ENCODE measurements around the gene RUBCNL. TPM values are rescaled to one million over a fixed set of nuclear protein-coding genes. Genes with fewer than 3 reads are reported as not detected.
A peak's percentile ranks its signal among the peaks of the same experiment; 100 is the strongest.

RUBCNL gene
- total RNA-seq, 4 donors from 2014 or later = 0.48 to 0.85 (median 0.76) TPM; not detected in 1

- Histone ChIP-seq H3K9me3 (no peaks in the 10 kb centered on the region), H3K36me3 (no peaks in the 10 kb centered on the region), H3K27ac (no peak overlapping the region), H3K4me1 (no peaks in the 10 kb centered on the region), H3K4me3 (no peak overlapping the region), H3K27me3 (no peaks in the 10 kb centered on the region)
- intact Hi-C loops (cut with DNase I) = no loop called here
- TF ChIP-seq CTCF (IDR thresholded peaks at IDR 0.05) (no peak), POLR2A (IDR thresholded peaks at IDR 0.05) (no peak)
- DNase-seq = no peak
- WGBS, 2 donors = 34 to 55% methylated on average over 3 of the region's 3 CpGs
Observed at GRCh38 chr13:46342538-46342937, 44.5 kb downstream of the RUBCNL start.

- peak overlapping the region in 1 of 4 donors; percentile 31 for H3K27ac ChIP-seq
Observed at GRCh38 chr13:46341112-46341711, 45.8 kb downstream of the RUBCNL start.

GRCh38 chr13:46340631-46341111 lies 46.4 kb downstream of the RUBCNL start:
- no peak overlapping the region for H3K4me3 ChIP-seq
- H3K27ac ChIP-seq = peak overlapping the region in 1 of 4 donors; percentile 31
- no peaks in the 10 kb centered on the region for H3K4me1 ChIP-seq
- 93 to 100% methylated on average over 2 of the region's 3 CpGs for WGBS, 2 donors
- no peaks in the 10 kb centered on the region for H3K36me3 ChIP-seq
- no peaks in the 10 kb centered on the region for H3K9me3 ChIP-seq
- TF ChIP-seq POLR2A (IDR thresholded peaks at IDR 0.05) (no peak), CTCF (IDR thresholded peaks at IDR 0.05) (no peak)
- DNase-seq = no peak
- H3K27me3 ChIP-seq = no peaks in the 10 kb centered on the region
- intact Hi-C loops (cut with DNase I) = no loop called here

More at GRCh38 chr13:46341112-46341711, 45.8 kb downstream of the RUBCNL start:
- WGBS, 2 donors = 56 to 58% methylated on average over 1 of the region's 1 CpG
- intact Hi-C loops (cut with DNase I) = no loop called here
- Histone ChIP-seq H3K4me3 (no peak overlapping the region), H3K9me3 (no peaks in the 10 kb centered on the region), H3K4me1 (no peaks in the 10 kb centered on the region), H3K27me3 (no peaks in the 10 kb centered on the region), H3K36me3 (no peaks in the 10 kb centered on the region)
- no peak for DNase-seq
- no peak for TF ChIP-seq CTCF (IDR thresholded peaks at IDR 0.05)

- no peaks in the 10 kb centered on the region for H3K4me1 ChIP-seq
- H3K36me3 ChIP-seq = no peaks in the 10 kb centered on the region
- 83 to 96% methylated on average over 1 of the region's 1 CpG for WGBS, 2 donors
- no peak overlapping the region for H3K4me3 ChIP-seq
- no peak for TF ChIP-seq POLR2A (IDR thresholded peaks at IDR 0.05)
- TF ChIP-seq CTCF (IDR thresholded peaks at IDR 0.05) = no peak
- intact Hi-C loops (cut with DNase I) = no loop called here
- no peaks in the 10 kb centered on the region for H3K27me3 ChIP-seq
- H3K9me3 ChIP-seq = no peaks in the 10 kb centered on the region
- H3K27ac ChIP-seq = no peak overlapping the region
- no peak for DNase-seq
Observed at GRCh38 chr13:46340011-46340410, 47.0 kb downstream of the RUBCNL start.

- no peak for TF ChIP-seq POLR2A (IDR thresholded peaks at IDR 0.05)
- TF ChIP-seq CTCF (IDR thresholded peaks at IDR 0.05) = no peak
- H3K27me3 ChIP-seq = no peaks in the 10 kb centered on the region
- H3K27ac ChIP-seq = peak overlapping the region in 1 of 4 donors; percentile 16
- H3K9me3 ChIP-seq = no peaks in the 10 kb centered on the region
- no peaks in the 10 kb centered on the region for H3K4me1 ChIP-seq
- 33 to 42% methylated on average over 8 to 10 of the region's 10 CpGs for WGBS, 2 donors
- H3K36me3 ChIP-seq = no peaks in the 10 kb centered on the region
- no peak for DNase-seq
- intact Hi-C loops (cut with DNase I) = no loop called here
- H3K4me3 ChIP-seq = no peak overlapping the region
Observed at GRCh38 chr13:46339035-46339666, 47.9 kb downstream of the RUBCNL start.
